Measurements from ENCODE around the gene ATP5F1D.

The ATP5F1D gene

GRCh38 chr19:1235625-1236538, 5.7 kb upstream of the ATP5F1D start:
- no peak for TF ChIP-seq CTCF (IDR thresholded peaks at IDR 0.05; ENCODE audit: low read depth, low read length)
- peak overlapping the region; percentile 46 for H3K4me3 ChIP-seq (ENCODE audit: low read depth, low read length)

- peak overlapping the region; percentile 76 for H3K4me3 ChIP-seq (ENCODE audit: low read depth, low read length)
- TF ChIP-seq CTCF (IDR thresholded peaks at IDR 0.05; ENCODE audit: low read depth, low read length): no peak
These were observed 5.0 kb upstream of the ATP5F1D start for GRCh38 chr19:1236576-1236975.

GRCh38 chr19:1237027-1237659, 4.4 kb upstream of the ATP5F1D start:
- peak overlapping the region; percentile 76 for H3K4me3 ChIP-seq (ENCODE audit: low read depth, low read length)
- no peak for TF ChIP-seq CTCF (IDR thresholded peaks at IDR 0.05; ENCODE audit: low read depth, low read length)

- H3K4me3 ChIP-seq (ENCODE audit: low read depth, low read length): peak within 1 kb of the TSS; percentile 76
- no peak for TF ChIP-seq CTCF (IDR thresholded peaks at IDR 0.05; ENCODE audit: low read depth, low read length)
These were observed 3.7 kb upstream of the ATP5F1D start, which contains the start of gene CBARP for GRCh38 chr19:1237754-1238368. CBARP (minus strand) TSS chr19:1238005; CDS start chr19:1236100, 1,905 bp downstream.

GRCh38 chr19:1238369-1239303, 2.9 kb upstream of the ATP5F1D start:
- peak overlapping the region; percentile 45 for H3K4me3 ChIP-seq (ENCODE audit: low read depth, low read length)
- TF ChIP-seq CTCF (IDR thresholded peaks at IDR 0.05; ENCODE audit: low read depth, low read length): no peak

GRCh38 chr19:1239420-1239795, 2.1 kb upstream of the ATP5F1D start:
- H3K4me3 ChIP-seq (ENCODE audit: low read depth, low read length): no peak overlapping the region
- TF ChIP-seq CTCF (IDR thresholded peaks at IDR 0.05; ENCODE audit: low read depth, low read length): no peak

Measured in WI38 (cell line).